HCT116 (cell line): ENCODE data around the gene TCIRG1.

Experiments
- EZH2 ChIP-seq: fragments of 200-600 bp; sonication (generic); IDR thresholded peaks from 2 replicates; pipeline ENCODE4 v1.6.1; 2017; ENCODE audit warnings: antibody characterized with exemption, mixed run types
- POLR2AphosphoS5 ChIP-seq: IDR thresholded peaks from 2 replicates; pipeline ENCODE4 v1.6.1; 2011; ENCODE audit warnings: mild to moderate bottlenecking, low read depth, low read length, moderate library complexity
- TF ChIP-seq, protein P1 (sequence below), 3 experiments: fragments of 200-600 bp in 1 of 3; sonication (generic) in 1 of 3; IDR thresholded peaks in 2 of 3; conservative IDR thresholded peaks in 1 of 3; 2 replicates each; pipeline ENCODE4 v1.5.1; 2012 to 2017; ENCODE audit warnings: low read depth in 2 of 3, low read length in 2 of 3, antibody characterized with exemption in 1 of 3, borderline replicate concordance in 1 of 3, control low read depth in 1 of 3, mild to moderate bottlenecking in 1 of 3, mixed read lengths in 1 of 3, mixed run types in 1 of 3, moderate library complexity in 1 of 3; ENCODE audit not compliant: insufficient read depth in 1 of 3
- TF ChIP-seq, protein P2 (sequence below): IDR thresholded peaks from 2 replicates; pipeline ENCODE4 v1.6.1; 2012; ENCODE audit warnings: low read depth
- TF ChIP-seq, protein P3 (sequence below): IDR thresholded peaks from 2 replicates; pipeline ENCODE4 v1.6.1; 2012

DNA sequence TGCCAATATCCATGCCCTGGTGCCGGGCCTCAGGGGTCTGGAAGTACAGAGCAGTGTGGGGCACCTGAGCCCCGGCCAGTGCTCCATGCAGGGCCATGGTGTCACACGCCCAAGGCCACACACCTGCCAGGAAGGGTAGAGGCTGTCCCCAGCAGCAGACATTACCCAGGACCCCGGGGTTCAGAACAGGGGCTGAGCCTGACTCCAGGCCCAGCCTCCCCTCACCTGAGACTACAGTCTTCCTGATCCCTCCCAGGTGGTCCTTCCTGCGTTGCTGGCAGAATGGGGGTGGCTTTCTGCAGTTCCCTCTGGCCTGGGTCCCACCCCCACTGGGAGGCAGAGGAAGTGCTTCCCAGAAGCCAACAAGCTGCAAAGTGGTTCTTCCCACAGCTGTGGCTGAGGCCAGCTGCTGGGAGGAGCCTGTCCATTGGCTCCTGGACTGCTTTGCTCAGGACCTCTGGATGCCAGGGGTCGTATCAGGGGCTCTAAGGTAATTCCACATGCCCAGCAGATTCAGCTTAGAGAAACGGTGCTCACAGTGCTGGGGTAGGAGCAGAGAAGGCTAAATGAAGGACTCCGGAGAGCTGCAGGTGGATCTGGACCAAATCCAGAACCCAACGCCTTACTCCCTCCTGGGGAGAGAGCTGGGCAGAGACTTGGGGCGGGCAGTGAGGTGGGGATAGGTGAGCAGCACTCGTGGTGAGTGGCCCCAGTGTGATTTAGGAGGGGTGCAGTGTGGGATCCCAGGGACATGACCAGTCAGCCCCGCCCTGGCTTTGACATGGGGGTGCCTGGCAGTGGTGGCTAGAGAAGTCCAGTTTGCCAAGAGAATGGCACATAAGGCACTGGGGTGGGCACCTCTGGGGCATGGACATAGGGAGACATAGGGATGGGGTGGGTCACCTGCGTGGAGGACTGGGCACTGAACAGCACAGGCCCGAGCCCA is 12.6 kb downstream of the TCIRG1 start:
- TF ChIP-seq, protein P1, sequence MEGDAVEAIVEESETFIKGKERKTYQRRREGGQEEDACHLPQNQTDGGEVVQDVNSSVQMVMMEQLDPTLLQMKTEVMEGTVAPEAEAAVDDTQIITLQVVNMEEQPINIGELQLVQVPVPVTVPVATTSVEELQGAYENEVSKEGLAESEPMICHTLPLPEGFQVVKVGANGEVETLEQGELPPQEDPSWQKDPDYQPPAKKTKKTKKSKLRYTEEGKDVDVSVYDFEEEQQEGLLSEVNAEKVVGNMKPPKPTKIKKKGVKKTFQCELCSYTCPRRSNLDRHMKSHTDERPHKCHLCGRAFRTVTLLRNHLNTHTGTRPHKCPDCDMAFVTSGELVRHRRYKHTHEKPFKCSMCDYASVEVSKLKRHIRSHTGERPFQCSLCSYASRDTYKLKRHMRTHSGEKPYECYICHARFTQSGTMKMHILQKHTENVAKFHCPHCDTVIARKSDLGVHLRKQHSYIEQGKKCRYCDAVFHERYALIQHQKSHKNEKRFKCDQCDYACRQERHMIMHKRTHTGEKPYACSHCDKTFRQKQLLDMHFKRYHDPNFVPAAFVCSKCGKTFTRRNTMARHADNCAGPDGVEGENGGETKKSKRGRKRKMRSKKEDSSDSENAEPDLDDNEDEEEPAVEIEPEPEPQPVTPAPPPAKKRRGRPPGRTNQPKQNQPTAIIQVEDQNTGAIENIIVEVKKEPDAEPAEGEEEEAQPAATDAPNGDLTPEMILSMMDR (IDR thresholded peaks at IDR 0.05 in 2 of 3, conservative IDR thresholded peaks at IDR 0.05 in 1 of 3; ENCODE audit: borderline replicate concordance in 1 of 3, insufficient read depth in 1 of 3, low read depth in 2 of 3, low read length in 2 of 3) = no peak
- TF ChIP-seq EZH2 = no peak
- no peak for TF ChIP-seq POLR2AphosphoS5
- TF ChIP-seq, protein P2, sequence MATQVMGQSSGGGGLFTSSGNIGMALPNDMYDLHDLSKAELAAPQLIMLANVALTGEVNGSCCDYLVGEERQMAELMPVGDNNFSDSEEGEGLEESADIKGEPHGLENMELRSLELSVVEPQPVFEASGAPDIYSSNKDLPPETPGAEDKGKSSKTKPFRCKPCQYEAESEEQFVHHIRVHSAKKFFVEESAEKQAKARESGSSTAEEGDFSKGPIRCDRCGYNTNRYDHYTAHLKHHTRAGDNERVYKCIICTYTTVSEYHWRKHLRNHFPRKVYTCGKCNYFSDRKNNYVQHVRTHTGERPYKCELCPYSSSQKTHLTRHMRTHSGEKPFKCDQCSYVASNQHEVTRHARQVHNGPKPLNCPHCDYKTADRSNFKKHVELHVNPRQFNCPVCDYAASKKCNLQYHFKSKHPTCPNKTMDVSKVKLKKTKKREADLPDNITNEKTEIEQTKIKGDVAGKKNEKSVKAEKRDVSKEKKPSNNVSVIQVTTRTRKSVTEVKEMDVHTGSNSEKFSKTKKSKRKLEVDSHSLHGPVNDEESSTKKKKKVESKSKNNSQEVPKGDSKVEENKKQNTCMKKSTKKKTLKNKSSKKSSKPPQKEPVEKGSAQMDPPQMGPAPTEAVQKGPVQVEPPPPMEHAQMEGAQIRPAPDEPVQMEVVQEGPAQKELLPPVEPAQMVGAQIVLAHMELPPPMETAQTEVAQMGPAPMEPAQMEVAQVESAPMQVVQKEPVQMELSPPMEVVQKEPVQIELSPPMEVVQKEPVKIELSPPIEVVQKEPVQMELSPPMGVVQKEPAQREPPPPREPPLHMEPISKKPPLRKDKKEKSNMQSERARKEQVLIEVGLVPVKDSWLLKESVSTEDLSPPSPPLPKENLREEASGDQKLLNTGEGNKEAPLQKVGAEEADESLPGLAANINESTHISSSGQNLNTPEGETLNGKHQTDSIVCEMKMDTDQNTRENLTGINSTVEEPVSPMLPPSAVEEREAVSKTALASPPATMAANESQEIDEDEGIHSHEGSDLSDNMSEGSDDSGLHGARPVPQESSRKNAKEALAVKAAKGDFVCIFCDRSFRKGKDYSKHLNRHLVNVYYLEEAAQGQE = no peak
- TF ChIP-seq, protein P3, sequence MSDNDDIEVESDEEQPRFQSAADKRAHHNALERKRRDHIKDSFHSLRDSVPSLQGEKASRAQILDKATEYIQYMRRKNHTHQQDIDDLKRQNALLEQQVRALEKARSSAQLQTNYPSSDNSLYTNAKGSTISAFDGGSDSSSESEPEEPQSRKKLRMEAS = no peak
